Suprapubic skin (tissue), 4 donors: ENCODE data around the gene RHOB.

Source experiments
- EP300 ChIP-seq: sonication (generic); formaldehyde crosslinking; IDR thresholded peaks from one replicate; pipeline ENCODE4 v1.6.1; 2017; ENCODE audit warnings: antibody characterized with exemption
- POLR2A ChIP-seq, 2 donors: fragments of 450-650 bp; IDR thresholded peaks; one replicate each; pipeline ENCODE4 v1.6.1; 2017; ENCODE audit warnings: antibody characterized with exemption in 2 of 2, mild to moderate bottlenecking in 2 of 2, moderate library complexity in 2 of 2
- POLR2AphosphoS5 ChIP-seq, 3 donors: sonication (generic); formaldehyde crosslinking; IDR thresholded peaks; one replicate each; pipeline ENCODE4 v1.6.1; 2017; ENCODE audit warnings: antibody characterized with exemption in 3 of 3
- TF ChIP-seq, protein P1 (sequence below), 2 donors: fragments of 200-600 bp in 1 of 2; fragments of 450-650 bp in 1 of 2; sonication (generic) in 1 of 2; IDR thresholded peaks; one replicate each; pipeline ENCODE4 v1.5.1; 2016 to 2019; ENCODE audit warnings: antibody characterized with exemption in 2 of 2, mild to moderate bottlenecking in 1 of 2, moderate library complexity in 1 of 2

DNA sequence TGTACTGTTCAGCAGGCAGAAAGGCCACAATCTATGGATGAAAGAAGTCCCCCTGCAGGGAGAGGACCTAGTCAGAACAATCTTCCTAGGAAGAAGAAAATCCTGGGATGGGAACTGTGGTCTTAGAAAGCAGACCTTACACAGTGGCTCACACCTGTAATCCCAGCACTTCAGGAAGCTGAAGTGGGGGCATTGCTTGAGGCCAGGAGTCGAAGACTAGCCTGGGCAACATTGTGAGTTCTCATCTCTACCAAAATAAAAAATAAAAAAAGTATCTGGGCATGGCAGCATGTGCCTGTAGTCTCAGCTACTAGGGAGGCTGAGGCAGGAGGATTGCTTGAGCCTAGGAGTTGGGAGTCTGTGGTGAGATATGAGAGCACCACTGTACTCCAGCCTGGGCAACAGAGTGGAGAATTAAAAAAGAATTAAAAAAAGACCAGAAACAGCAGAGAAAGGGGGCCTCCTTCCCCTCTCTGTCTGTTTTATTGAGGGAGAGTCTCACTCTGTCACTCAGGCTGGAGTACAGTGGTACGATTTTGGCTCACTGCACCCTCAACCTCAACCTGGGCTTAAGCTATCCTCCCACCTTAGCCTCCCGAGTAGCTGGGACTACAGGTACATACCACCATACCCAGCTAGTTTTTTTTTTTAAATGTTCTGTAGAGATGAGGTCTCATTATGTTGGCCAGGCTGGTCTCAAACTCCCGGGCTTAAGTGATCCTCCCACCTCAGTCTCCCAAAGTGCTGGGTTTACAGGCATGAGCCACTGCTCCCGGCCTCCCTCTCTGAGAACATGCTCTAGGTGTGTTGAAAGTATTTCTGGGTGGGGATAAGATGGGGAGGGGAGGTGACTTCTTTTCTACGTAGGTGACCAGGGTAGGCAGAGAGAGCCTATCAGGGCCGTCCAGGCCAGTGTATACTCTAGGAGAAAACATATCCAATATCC, 7.4 kb downstream of the RHOB start:
- TF ChIP-seq EP300 (no peak), POLR2A (IDR thresholded peaks at IDR 0.05) (no peak), POLR2AphosphoS5 (IDR thresholded peaks at IDR 0.05) (no peak)
- TF ChIP-seq, protein P1, sequence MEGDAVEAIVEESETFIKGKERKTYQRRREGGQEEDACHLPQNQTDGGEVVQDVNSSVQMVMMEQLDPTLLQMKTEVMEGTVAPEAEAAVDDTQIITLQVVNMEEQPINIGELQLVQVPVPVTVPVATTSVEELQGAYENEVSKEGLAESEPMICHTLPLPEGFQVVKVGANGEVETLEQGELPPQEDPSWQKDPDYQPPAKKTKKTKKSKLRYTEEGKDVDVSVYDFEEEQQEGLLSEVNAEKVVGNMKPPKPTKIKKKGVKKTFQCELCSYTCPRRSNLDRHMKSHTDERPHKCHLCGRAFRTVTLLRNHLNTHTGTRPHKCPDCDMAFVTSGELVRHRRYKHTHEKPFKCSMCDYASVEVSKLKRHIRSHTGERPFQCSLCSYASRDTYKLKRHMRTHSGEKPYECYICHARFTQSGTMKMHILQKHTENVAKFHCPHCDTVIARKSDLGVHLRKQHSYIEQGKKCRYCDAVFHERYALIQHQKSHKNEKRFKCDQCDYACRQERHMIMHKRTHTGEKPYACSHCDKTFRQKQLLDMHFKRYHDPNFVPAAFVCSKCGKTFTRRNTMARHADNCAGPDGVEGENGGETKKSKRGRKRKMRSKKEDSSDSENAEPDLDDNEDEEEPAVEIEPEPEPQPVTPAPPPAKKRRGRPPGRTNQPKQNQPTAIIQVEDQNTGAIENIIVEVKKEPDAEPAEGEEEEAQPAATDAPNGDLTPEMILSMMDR (IDR thresholded peaks at IDR 0.05): no peak
